GM18499 (cell line): ENCODE measurements around the gene TECPR2.
A peak's percentile ranks its signal among the peaks of the same experiment; 100 is the strongest.

Experiments
- ATAC-seq: cut with Tn5 transposase; IDR thresholded peaks from one replicate; pipeline ENCODE4 v1.9.1; 2021; ENCODE audit warnings: moderate number of reproducible peaks; ENCODE audit not compliant: insufficient read depth, unreplicated experiment

TECPR2 gene, protein sequence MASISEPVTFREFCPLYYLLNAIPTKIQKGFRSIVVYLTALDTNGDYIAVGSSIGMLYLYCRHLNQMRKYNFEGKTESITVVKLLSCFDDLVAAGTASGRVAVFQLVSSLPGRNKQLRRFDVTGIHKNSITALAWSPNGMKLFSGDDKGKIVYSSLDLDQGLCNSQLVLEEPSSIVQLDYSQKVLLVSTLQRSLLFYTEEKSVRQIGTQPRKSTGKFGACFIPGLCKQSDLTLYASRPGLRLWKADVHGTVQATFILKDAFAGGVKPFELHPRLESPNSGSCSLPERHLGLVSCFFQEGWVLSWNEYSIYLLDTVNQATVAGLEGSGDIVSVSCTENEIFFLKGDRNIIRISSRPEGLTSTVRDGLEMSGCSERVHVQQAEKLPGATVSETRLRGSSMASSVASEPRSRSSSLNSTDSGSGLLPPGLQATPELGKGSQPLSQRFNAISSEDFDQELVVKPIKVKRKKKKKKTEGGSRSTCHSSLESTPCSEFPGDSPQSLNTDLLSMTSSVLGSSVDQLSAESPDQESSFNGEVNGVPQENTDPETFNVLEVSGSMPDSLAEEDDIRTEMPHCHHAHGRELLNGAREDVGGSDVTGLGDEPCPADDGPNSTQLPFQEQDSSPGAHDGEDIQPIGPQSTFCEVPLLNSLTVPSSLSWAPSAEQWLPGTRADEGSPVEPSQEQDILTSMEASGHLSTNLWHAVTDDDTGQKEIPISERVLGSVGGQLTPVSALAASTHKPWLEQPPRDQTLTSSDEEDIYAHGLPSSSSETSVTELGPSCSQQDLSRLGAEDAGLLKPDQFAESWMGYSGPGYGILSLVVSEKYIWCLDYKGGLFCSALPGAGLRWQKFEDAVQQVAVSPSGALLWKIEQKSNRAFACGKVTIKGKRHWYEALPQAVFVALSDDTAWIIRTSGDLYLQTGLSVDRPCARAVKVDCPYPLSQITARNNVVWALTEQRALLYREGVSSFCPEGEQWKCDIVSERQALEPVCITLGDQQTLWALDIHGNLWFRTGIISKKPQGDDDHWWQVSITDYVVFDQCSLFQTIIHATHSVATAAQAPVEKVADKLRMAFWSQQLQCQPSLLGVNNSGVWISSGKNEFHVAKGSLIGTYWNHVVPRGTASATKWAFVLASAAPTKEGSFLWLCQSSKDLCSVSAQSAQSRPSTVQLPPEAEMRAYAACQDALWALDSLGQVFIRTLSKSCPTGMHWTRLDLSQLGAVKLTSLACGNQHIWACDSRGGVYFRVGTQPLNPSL (N-terminal part only)

DNA sequence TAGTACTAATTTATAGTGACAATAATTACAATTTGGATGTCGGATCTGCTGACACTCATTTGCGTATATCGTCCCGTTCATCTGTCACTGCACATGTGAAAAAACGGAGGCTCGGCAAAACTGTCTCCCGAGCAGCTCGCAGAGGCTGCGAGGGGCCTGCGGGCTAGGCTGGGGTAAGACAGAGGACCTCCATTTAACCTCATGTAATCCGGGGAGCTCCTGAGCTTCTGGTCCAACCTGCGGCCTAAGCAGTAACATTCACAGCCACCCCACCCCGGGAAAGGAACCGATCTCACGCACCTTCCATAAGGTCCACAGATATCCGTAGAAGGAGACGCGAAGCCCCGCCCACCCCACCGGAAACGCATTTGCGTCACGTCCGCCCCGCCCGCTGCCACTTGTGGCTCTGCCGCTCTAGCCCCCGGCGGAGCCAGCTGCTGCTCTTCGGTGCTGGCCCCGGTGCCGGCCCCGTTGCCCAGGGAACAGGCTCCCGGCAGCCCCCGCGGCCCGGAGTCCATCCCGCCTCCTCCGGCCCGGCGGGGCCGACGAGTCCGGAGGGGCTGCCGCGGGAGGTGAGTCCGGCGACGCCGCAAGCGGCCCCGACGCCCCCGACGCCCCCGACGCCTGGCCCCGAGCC, at the start of gene TECPR2, which contains the start of gene CINP:
TSS of gene TECPR2 (plus strand) at position 397 of the 637 bp plus-strand sequence. CDS start 13,781 bp downstream, outside the sequence.
TSS of gene CINP (minus strand) at position 346 of the 637 bp plus-strand sequence. CDS start at position 307, 39 bp downstream.
- peak; percentile 49 for ATAC-seq

DNA sequence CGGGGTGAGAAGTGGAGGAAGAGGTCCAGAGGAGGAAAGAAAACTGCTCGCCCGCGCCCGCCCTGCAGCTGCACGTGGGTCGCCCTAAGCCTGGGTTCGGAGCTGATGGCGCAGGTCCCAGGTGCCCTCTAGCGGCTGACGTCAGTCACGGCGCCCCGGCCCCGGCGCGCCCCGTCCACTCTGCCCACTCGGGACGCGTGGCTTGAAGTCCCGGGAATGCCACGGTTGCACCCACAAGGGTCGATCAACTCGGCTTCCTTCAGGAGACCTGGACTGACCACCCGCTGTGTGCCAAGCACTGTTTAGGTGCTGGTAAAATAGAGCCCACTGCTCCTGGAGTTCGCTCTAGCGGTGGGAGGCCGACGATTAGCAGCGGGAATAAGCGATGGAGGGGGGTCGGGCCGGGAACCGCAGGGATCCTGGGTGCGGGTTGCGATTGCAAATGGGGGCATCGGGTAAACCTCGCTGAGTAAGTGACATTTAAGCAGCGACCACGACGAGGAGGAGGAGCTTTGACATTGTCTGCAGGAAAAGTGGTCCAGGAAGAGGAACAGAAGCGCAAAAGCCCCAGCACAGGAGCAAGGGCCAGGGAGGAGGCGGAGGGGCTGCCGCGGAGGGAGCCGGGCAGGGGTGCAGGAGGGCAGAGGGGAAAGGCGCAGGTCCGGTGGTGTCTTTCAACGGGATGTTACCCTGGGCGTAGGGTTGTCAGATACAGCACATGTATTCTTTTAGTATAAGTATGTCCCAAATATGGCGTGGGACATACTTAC, 48.3 kb upstream of the TECPR2 start:
- ATAC-seq = no peak

DNA sequence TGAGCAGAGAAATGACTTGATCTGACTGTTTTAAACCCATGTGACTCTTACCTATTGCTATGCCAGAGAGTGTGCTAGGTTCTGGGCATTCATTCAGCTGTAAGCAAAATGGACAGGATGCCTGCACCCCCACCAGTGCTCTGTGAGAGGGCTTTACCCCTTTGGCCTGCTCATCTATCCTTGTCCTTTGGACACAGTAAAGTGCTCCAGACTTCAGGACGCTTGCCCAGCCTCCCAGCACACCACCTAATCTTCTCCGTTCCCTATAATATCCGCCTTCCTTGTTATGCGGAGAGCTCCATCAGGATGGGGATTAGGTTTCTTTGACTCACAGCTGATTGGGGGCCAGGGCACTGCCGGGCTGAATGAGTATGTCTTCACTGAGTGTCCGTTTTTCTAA, 47.6 kb upstream of the TECPR2 start:
- no peak for ATAC-seq

DNA sequence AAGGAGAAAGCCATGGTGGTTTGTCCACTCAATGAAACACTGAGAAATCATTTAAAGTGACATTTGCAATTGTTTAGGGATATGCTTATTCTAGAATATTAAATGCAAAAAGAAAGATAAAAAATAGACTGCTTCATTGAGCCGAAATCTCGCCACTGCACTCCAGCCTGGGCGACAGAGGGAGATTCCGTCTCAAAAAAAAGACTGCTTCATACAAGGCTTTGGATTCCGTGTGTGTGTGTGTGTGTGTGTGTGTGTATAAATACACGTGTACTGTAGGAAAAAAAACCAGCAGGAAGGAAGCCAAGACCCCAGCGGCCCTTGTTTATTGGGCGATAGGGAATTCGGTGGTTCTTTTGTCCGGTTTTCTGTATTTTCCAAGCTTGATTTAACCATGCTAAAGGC, 46.4 kb upstream of the TECPR2 start:
- no peak for ATAC-seq

DNA sequence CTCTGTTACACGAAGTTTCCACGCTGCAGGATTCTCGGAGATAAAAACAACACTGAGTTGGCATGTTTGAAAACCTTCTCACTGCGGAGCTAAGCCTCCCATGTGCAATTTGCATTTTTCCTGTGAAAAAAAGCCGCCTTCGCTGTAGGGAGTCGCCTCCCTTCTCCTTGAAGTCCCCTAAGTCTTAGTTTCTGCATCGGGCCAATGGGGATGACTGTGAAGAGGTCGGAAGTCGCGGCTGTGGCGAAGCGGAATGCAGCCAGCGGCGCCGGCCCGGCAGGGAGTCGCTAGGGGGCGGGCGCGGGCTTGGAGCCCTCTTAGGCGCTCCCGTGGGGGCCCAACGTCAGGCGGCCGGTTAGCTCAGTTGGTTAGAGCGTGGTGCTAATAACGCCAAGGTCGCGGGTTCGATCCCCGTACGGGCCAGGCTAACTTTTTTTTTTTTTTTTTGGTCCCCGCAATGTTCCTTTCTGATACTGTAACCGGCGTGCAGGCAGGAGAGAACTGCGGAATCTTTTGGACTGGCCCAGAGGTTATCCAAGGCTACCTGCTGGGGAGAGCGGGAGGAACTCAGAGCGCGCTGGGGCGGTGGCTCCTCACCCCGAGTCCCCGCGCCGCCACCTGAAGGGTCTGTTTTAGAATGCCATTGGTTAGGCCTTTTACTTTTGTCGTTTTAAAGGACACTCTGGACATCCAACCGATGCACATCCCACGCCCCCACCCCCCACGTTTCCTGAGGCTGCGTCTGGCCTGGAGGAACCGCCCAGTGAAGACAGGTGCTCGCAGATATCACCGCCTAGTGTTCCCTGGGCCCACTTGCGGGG, 45.8 kb upstream of the TECPR2 start:
- peak; percentile 37 for ATAC-seq

DNA sequence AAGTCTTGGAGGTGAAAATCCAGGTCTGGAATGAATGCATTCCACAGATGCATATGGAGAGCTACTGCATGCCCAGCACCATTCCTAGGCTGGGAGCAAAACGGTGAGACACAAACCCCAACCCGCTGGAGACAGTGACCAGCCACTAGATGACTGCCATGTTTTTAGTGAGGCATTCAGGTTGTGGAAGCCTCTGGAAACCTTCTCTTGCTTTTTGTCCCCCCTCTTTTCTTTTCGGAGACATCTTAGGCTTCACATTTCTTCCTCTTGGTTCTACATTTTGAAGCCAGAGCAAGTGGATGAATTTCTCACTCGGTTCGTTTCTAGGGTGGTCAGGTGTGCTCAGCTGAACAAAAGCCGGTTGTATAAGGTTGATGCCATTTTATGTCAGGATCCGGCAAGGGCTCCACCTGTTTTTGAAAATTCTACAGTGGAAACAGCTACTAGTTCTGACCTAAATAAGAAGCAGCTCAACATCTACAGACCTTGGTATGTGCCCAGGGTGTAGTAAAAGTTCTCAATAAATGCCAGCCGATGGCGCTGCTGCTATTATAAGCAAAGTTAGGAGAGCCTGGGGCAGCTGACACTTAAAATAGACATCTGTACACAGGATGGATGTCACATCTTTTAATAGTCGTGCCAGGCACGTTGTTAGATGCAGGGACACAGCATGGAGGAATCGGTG, 45.0 kb upstream of the TECPR2 start:
- no peak for ATAC-seq

DNA sequence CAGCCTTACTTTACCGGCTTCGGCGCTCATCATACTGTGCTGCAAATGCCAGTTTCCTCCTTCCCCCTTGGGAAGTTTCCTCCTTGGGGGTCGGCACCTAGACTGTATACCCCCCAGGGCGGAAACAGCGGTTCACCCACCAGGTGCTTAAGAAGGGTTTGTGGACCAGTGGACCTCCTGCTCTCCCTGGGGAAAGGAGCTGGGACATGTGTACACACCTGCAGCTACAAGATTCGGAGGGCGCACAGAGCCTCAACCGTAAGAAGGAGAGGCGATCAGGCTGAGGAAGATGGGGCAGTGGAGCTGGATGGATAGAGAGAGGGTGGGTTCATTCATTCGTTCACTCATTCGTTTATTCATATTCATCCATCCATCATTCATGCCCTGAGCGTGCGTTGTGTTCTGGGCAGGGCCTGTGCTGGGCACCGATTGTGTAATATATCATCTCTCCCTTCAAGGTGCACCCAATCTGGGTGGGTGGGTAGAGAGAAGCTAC, 43.9 kb upstream of the TECPR2 start:
- ATAC-seq = no peak

DNA sequence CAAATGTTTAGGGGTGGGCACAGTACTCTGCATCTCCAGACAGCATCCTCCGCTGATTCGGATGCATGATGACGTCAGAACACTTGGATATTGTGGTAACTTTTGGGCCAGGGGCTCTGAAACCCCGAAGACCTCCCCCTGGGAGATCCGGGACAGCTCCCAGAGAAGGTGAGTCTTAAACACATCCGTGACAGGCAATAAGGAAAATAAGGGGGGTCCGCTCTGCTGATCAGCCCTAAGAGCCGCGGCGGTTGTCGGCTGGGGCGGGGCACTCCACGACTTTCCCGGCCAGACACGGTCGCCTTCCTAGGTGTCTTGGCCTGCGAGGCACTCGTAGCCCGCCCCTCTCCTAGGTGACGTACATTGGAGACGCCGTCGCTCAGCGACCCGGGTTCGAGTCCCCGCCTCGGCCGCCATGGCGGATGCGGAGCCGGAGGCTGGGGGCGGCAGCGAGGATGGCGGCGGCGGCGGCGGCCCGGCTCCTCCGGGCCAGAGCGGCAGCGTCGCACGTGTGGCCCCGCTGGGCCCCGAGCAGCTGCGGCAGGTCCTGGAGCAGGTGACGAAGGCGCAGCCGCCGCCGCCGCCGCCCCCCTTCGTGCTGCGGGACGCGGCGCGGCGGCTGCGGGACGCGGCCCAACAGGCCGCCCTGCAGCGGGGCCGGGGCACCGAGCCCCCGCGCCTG, 43.2 kb upstream of the TECPR2 start, which contains the start of gene ZNF839:
TSS of gene ZNF839 (plus strand) at position 396 of the 682 bp plus-strand sequence. CDS start at position 416, 20 bp downstream.
- ATAC-seq = no peak

DNA sequence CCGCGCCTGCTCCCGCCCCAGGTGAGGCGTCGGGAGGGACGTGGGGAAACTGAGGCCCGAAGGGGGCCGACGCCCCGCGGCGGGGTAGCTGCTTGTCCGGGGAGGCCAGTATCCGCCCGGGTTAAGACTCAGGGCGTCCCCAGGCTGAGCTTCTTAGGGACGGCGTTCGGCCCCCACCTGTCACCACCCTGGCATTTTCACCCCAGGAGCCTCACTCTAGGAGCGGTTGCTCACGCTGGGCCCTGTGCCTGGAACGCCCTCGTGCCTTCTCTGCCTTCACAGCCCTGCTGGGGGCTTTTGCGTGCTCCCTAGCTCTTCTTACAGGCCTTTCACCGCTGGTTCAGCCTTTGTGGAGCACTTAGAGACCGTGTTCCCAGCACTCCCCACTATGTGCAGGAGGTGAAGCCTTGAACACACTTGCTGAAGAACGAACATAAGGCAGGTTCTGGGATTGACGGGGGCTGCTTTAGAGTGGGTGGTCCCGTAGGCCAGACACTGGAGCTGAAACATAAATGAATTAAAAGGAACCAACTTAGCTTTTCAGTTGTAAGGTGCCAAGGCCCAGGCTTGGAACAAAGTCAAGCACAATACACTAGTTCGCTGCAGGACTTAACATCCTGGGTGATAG, 42.6 kb upstream of the TECPR2 start:
- no peak for ATAC-seq

DNA sequence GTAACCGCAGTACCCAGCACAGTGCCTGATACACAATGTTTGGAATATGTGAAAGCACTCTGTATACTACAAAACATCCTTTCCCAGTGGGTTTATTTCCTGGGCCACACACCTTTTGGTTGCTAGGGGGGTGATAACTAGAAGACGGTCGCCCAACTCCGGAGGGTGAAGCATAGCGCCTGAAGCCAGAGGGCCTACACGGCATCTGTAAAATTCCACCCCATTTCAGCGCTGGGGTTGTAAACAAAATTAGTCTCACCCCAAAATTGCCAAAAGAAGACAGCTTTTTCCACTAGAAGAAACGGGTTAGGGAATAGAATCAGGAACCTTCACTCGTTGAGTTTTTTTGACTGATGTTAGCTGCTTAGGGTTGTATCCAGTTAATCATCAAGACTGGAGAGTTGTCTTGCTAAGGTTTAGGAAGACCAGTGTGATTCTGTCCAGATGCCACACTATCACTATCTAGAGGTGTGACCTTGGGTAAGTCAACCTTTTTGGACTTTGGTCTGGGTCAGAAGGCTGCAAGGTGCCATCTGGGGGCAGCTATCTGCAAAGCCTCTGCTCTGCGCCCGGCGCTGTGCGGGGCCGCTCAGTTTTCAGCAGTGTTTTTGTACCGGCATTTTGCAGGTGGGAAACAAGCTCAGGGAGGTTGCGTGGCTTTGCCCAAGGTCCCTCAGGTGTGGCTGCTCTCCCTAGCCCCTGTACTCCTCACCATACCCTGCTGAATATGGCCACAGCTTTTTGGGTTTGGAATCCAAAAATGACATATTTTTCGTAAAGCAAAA, 41.9 kb upstream of the TECPR2 start:
- ATAC-seq = no peak

DNA sequence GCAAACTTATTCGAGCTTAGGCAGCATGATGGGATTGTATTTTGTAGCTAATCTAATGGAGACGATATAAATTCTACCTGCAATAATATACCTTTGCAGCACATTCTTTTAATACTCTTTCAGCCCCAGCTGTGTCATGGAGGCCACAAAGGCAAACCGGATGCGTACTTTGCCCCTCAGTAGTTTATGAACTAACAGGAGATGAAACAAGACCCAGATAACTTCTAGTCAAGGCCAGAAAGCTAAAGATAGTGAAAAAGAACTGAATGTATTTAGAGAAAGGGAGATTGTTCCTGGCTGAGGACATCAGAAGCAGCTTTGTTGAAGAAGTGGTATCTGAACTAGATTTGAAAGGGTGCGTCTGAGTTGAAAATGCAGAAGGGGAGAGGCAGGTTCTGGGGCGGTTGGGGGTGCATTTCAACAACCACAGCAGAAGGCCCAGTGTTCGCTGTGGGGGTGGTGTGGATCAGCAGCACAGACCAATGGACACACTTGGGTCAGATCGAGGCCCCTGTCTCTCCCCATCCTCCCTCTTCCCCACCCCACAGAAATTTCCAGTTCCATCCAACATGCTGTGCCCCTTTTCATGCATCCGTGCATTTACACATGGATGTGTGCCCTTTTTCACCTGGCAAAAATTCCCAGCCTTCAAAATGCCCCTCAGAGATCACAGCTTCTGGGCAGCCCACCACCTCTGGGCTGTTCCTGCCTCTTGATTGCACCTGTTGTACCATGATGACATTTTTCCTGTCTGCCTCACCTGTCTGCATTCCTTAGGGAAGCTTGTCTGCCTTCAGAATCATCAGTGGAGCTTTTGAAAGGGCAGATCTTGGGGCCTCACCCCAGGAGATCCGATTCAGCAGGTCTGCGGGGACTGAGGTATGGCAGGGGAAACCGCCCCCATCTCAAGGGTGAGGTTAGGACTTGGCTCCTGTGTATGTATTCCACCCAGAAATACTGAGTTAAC, 41.0 kb upstream of the TECPR2 start:
- ATAC-seq = no peak

DNA sequence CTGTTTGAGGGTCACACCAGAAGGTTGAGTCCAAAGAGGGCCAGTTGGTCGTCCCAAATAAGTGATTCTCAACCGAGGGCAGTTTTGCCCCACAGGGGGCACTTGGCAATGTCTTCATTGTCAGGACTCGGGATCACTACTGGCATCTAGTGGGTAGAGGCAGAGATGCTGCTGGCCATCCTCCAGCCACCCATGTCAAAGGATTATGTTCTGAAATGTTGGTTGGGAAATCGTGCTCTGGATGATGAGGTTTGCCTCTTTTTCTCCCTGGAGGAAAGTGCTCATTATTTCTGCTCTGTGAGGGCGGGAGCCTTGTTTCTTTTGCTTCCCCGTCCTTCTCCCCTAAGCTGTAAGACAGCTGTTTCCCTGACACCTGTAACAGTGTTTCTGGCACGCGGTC, 39.6 kb upstream of the TECPR2 start:
- no peak for ATAC-seq

DNA sequence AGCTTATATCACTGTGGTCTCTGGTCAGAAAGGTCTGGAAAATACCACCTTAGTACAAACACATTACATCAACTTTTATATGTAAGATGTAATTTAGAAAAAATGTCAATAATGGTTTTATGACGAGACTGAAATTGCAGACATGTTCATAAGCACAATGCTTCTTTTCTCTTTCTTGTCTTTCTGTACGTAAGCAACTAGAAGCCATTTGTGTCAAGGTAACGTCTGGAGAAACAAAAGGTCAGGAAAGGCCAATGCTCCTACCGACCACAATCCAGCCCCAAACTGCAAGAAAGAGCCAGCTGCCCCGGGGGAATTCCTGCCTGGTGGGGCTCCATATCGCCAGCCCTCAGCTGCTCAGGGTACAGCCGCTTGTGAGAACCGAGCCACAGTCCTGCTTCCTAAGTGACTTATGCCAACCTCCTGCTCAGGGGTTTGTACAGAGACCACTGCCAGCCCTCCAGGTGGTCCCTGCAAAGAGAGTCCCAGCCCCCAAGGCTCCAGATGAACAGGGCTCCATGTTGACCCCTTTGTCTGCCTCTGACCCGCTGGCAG, 36.9 kb upstream of the TECPR2 start:
- no peak for ATAC-seq

DNA sequence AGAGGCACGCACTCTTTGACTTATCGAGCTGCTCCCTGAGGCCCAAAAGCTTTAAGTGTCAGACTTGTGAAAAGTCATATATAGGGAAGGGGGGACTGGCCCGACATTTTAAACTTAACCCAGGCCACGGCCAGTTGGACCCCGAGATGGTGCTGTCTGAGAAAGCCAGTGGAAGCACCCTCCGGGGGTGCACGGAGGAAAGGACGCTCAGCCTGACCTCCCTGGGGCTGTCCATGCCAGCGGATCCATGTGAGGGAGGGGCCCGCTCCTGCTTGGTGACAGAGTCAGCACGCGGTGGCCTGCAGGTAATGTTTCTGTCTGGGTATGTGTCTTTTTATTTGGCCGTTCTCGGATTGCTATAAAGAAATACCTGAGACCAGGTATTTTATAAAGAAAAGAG, 36.2 kb upstream of the TECPR2 start:
- ATAC-seq = no peak
